ENCODE measurements around the gene CCDC73.

GRCh38 chr11:32821517-32821916 is 27.1 kb upstream of the CCDC73 start:
- TF ChIP-seq, protein P1, sequence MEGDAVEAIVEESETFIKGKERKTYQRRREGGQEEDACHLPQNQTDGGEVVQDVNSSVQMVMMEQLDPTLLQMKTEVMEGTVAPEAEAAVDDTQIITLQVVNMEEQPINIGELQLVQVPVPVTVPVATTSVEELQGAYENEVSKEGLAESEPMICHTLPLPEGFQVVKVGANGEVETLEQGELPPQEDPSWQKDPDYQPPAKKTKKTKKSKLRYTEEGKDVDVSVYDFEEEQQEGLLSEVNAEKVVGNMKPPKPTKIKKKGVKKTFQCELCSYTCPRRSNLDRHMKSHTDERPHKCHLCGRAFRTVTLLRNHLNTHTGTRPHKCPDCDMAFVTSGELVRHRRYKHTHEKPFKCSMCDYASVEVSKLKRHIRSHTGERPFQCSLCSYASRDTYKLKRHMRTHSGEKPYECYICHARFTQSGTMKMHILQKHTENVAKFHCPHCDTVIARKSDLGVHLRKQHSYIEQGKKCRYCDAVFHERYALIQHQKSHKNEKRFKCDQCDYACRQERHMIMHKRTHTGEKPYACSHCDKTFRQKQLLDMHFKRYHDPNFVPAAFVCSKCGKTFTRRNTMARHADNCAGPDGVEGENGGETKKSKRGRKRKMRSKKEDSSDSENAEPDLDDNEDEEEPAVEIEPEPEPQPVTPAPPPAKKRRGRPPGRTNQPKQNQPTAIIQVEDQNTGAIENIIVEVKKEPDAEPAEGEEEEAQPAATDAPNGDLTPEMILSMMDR (conservative IDR thresholded peaks at IDR 0.05; ENCODE audit: low read depth, low read length): no peak
- TF ChIP-seq EZH2 (IDR thresholded peaks at IDR 0.05; ENCODE audit: low read length, unreplicated experiment) (no peak), EZH2phosphoT487 (IDR thresholded peaks at IDR 0.05; ENCODE audit: borderline replicate concordance, low read length) (no peak)
